CD4-positive, alpha-beta T cell treated with Interleukin-17A for 4 hours (primary cell): ENCODE results near the gene CCDC146.
A peak's percentile ranks its signal among the peaks of the same experiment; 100 is the strongest.
"Not testable (repeated sequence)": the region's sequence is repeated elsewhere in the genome, so short reads cannot be mapped to it uniquely, and the experiment has no call there.

Source experiments
- DNase-seq: peaks from one replicate; pipeline ENCODE4 v3.0.0-alpha.2; 2020; ENCODE audit warnings: mixed read lengths

Gene CCDC146

GRCh38 chr7:77121860-77122681 is at the start of gene CCDC146:
Gene CCDC146 (plus strand): TSS chr7:77122615. CDS start chr7:77167669, 45,054 bp downstream.
- DNase-seq, result peak; percentile 93

- DNase-seq, result not testable (repeated sequence)
Observed at GRCh38 chr7:77074786-77075396, 47.5 kb upstream of the CCDC146 start.

GRCh38 chr7:77077060-77077459 is 45.4 kb upstream of the CCDC146 start:
- DNase-seq, result not testable (repeated sequence)

DNA sequence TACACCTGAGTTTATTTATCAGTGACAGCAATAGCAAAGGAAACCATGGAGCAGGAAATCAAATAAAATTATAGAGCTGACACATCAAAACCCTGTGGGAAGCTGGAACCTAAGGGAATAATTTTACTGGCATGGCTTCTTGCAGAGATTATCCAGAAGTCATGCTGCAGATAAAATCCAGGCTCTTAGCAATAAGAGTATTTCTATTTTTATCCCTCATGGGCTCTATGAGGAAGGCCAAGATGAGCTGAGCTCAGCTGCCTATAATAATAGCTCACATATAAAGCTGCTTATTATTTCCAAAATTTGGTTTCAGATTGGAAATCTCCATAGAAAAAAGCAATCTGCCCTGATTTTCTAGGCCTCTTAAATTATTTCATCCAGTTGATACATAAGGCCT is 43.3 kb upstream of the CCDC146 start:
- DNase-seq, result not testable (repeated sequence)

DNA sequence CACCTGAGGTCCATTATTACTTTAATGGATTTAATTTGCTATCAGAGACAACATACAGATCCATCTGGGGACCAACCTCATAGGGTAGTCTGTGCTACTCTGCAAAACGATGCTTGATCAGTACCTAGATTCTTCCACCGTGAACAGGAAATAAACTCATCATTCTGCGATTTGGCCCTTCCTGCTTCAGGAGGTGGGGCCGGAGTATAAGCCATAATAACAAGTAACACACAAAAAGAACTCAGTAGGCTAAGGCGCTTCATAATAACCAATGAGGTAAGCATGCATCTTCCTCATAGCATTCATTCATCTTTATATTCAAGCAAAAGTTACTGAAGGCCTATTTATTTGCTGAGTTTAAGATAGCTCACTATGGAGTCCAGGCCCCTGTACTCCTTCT is 42.8 kb upstream of the CCDC146 start:
- not testable (repeated sequence) for DNase-seq

DNA sequence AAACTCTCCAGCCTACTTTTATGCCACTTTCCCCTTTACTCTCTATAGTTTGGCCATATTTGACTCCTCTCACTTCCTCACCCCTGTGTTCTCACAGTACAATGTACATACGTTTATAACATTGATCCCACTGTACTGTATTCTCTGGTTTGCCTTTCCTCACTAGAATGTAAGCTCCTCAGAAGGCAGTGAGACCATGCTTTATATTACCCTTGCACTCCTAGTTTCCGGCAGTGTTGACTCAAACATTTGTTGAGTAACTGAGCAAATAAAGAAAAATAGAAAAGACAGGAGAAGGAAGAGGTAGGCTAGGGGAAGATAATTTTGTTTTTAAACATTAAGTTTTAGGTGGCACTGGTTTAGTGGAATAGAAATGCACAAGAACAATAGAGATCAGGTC is 42.2 kb upstream of the CCDC146 start:
- not testable (repeated sequence) for DNase-seq

- not testable (repeated sequence) for DNase-seq
Observed at GRCh38 chr7:77082192-77082591, 40.2 kb upstream of the CCDC146 start.

GRCh38 chr7:77092301-77092700 is 30.1 kb upstream of the CCDC146 start:
- not testable (repeated sequence) for DNase-seq

DNA sequence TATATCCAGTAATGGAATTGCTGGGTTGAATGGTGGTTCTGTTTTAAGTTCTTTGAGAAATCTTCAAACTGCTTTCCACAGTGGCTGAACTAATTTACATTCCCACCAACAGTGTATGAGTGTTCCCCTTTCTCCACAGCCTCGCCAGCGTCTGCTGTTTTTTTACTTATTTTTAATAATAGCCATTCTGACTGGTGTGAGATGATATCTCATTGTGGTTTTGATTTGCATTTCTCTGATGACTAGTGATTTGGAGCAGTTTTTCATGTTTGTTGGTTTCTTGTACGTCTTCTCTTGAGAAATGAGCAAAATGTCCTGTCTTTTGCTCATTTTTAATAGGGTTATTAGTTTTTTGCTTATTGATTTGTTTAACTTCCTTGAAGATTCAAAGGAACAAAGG is 21.9 kb upstream of the CCDC146 start:
- not testable (repeated sequence) for DNase-seq

DNA sequence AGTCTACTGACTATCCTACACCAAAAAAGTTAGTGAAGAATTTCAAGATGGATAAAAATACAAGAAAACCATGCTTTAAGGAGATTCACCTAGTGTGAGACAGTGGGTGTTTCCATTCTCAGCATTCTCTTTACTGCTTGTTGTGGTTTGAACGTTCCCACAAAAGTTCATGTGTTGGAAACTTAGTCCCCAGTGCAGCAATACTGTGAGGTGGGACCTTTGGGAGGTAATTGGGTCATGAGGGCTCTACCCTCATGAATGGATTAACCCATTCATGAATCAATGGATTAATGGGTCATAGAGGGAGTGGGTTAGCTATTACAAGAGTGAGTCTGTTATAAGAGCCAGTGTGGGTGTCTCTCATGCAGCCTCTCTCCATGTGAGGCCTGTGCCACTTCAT is 21.2 kb upstream of the CCDC146 start:
- DNase-seq, result not testable (repeated sequence)

DNA sequence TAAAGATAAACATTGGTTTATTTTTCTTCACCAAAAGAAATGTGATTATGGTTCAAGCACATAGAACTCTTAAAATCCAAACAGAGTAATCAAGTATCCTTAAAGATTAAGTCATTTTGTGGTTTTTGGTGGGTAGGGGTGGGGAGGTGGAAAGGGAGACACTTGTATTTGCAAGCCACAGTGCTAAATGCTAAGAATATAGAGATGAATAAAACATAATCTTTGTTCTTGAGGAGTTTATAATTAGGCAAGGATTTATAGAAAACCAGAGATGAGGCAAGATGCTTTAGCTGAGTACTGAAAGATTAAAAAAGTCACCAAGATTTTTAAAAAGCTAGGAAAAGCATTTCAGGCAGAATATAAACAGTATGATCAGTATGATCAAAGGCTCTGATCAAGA is 19.7 kb upstream of the CCDC146 start:
- not testable (repeated sequence) for DNase-seq

GRCh38 chr7:77105904-77106303 is 16.5 kb upstream of the CCDC146 start:
- not testable (repeated sequence) for DNase-seq

GRCh38 chr7:77107659-77108058 is 14.8 kb upstream of the CCDC146 start:
- not testable (repeated sequence) for DNase-seq

- not testable (repeated sequence) for DNase-seq
Observed at GRCh38 chr7:77108362-77108761, 14.1 kb upstream of the CCDC146 start.

- DNase-seq, result not testable (repeated sequence)
Observed at GRCh38 chr7:77112719-77113306, 9.6 kb upstream of the CCDC146 start.

- not testable (repeated sequence) for DNase-seq
Observed at GRCh38 chr7:77125486-77125885, 3.1 kb downstream of the CCDC146 start.

GRCh38 chr7:77127009-77127408 is 4.6 kb downstream of the CCDC146 start:
- DNase-seq, result not testable (repeated sequence)

DNA sequence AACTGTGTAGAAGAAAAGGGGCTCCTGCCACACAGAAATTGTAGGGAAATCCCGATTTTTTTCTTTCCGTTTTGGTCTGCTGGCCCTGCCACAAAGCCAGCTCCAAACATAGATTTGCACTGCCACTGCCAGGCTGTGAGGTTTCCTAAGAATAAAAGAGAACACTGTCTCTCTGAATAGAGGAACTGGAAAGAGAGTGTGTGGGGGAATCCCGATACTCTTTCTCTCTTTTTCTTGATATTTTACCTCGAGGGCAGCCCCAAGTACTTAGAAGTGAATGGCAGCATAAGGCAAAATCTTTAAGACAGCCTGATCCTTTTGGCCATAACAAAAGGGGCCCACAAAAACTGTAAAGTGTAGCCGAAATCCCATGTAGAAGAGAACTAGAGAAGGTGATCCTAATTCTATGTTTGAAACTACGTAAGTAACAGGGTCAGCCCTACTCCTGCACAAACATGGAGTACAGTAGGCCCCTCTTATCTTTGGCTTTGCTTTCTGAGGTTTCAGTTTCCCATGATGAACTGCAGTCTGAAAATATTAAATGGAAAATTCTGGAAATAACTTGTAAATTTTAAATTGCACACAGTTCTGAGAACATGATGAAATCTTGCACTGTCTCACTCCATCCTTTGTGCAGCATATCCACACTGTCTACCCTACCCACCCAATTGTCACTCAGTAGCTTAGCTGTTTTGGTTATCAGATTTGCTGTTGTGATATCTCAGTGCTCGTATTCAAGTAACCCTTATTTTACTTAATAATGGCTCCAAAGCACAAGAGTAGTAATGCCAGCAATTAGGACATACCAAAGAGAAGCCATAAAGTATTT is 6.4 kb downstream of the CCDC146 start:
- not testable (repeated sequence) for DNase-seq

DNA sequence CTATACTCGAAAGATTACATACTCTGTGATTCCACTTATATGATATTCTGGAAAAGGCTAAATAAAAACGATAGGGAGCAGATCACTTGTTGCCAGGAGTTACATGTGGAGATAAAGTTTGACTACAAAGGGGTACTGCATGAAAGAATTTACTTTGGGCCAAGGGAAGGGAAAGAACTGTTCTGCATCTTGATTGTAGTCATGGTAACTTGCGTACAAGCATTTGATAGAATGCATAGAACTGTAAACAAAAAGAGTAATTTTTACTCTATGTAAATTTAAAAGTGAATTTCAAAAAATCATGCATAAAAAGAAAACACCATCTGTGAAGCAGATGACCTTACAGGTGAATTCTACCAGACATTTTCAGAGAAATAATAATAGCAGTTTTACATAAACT is 9.4 kb downstream of the CCDC146 start:
- DNase-seq, result not testable (repeated sequence)

DNA sequence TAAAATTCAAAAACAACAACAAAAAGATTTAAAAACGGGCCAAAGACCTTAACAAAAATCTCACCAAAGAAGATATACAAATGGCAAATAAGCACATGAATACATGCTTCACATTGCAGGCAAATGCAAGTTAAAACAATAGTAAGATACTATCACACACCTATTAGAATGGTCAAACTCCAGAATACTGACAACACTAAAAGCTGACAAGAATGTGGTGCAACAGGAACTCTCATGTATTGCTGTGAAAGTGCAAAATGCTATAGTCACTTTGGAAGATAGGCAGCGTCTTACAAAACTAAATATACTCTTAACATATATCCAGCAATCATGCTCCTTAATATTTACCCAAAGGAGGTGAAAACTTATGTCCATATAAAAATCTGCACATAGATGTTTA is 16.3 kb downstream of the CCDC146 start:
- not testable (repeated sequence) for DNase-seq

- DNase-seq, result not testable (repeated sequence)
Observed at GRCh38 chr7:77140291-77140690, 17.9 kb downstream of the CCDC146 start.

DNA sequence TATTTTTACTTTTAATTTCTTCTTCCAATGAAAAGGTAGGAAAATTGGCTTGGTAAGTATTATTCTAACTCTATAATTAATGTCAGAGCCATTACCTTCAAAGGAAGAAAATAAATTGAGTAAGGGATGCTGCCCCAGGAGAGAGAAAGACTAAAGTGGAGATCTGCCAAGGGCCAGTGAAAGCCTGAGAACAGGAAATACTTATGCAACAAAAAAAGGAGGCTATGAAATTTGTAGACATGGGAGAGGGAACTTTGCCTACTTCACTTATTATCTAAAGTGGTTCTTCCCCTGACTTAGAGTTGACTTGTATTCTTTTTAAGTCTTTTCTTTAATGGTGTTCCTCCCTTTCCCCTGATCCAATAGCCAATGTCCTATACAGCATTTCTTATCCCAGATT is 29.8 kb downstream of the CCDC146 start:
- not testable (repeated sequence) for DNase-seq
